Liver (tissue), 9 donors: ENCODE measurements around the gene XYLB. TPM values are rescaled to one million over a fixed set of nuclear protein-coding genes. Genes with fewer than 3 reads are reported as not detected.

ENCODE experiments used
- DNase-seq: peaks from one replicate; pipeline ENCODE4 v3.0.0-alpha.2; 2017; ENCODE audit warnings: low spot score
- H3K27ac ChIP-seq, 2 donors: one replicate each; pipeline ENCODE4 v1.7.0; 2013; ENCODE audit warnings: inconsistent platforms in 2 of 2, low read length in 2 of 2, control low read depth in 1 of 2, low read depth in 1 of 2, mild to moderate bottlenecking in 1 of 2
- H3K27me3 ChIP-seq, 4 donors: one replicate each; pipeline versions ENCODE4 v1.6.1 to v1.7.0; 2013; ENCODE audit warnings: low read length in 3 of 4, inconsistent platforms in 1 of 4, mild to moderate bottlenecking in 1 of 4, moderate library complexity in 1 of 4; ENCODE audit not compliant: control insufficient read depth in 4 of 4, insufficient read depth in 4 of 4
- H3K36me3 ChIP-seq, 4 donors: one replicate each; pipeline versions ENCODE4 v1.6.1 to v1.7.0; 2013; ENCODE audit warnings: low read length in 3 of 4, mild to moderate bottlenecking in 3 of 4, low read depth in 1 of 4, moderate library complexity in 1 of 4; ENCODE audit not compliant: control insufficient read depth in 4 of 4, insufficient read depth in 3 of 4
- H3K4me1 ChIP-seq, 4 donors: one replicate each; pipeline versions ENCODE4 v1.6.1 to v1.7.0; 2013; ENCODE audit warnings: low read length in 3 of 4, mild to moderate bottlenecking in 3 of 4, moderate library complexity in 1 of 4; ENCODE audit not compliant: control insufficient read depth in 4 of 4, insufficient read depth in 4 of 4
- H3K4me3 ChIP-seq, 3 donors: one replicate each; pipeline versions ENCODE4 v1.6.1 to v1.7.0; 2013; ENCODE audit warnings: low read length in 3 of 3, control low read depth in 1 of 3, low read depth in 1 of 3, mild to moderate bottlenecking in 1 of 3
- H3K9ac ChIP-seq, 2 donors: one replicate each; pipeline ENCODE4 v1.7.0; 2013; ENCODE audit warnings: low read length in 2 of 2, mild to moderate bottlenecking in 2 of 2, moderate library complexity in 2 of 2, control low read depth in 1 of 2, low read depth in 1 of 2
- H3K9me3 ChIP-seq, 4 donors: one replicate each; pipeline versions ENCODE4 v1.6.1 to v1.7.0; 2013; ENCODE audit warnings: low read length in 3 of 4; ENCODE audit not compliant: control insufficient read depth in 4 of 4
- ATF3 ChIP-seq: IDR thresholded peaks from 2 replicates; pipeline ENCODE4 v1.6.1; 2016; ENCODE audit warnings: antibody characterized with exemption
- EGR1 ChIP-seq, 2 donors: IDR thresholded peaks; 2 replicates each; pipeline ENCODE4 v1.6.1; 2016 to 2018; ENCODE audit warnings: antibody characterized with exemption in 2 of 2, low read depth in 2 of 2
- FOXA1 ChIP-seq: IDR thresholded peaks from 2 replicates; pipeline ENCODE4 v1.6.1; 2016; ENCODE audit warnings: antibody characterized with exemption
- GABPA ChIP-seq, 2 donors: IDR thresholded peaks in 1 of 2; conservative IDR thresholded peaks in 1 of 2; 2 replicates each; pipeline ENCODE4 v1.6.1; 2016; ENCODE audit warnings: antibody characterized with exemption in 2 of 2, mild to moderate bottlenecking in 1 of 2, moderate library complexity in 1 of 2
- HNF4A ChIP-seq, 2 donors: conservative IDR thresholded peaks; 2 replicates each; pipeline ENCODE4 v1.6.1; 2016; ENCODE audit warnings: antibody characterized with exemption in 2 of 2, mild to moderate bottlenecking in 2 of 2
- JUND ChIP-seq, 2 donors: IDR thresholded peaks; 2 replicates each; pipeline ENCODE4 v1.6.1; 2016; ENCODE audit warnings: antibody characterized with exemption in 2 of 2
- MAX ChIP-seq: IDR thresholded peaks from 2 replicates; pipeline ENCODE4 v1.6.1; 2016; ENCODE audit warnings: antibody characterized with exemption
- NR2F2 ChIP-seq: IDR thresholded peaks from 2 replicates; pipeline ENCODE4 v1.6.1; 2016; ENCODE audit warnings: antibody characterized with exemption
- RAD21 ChIP-seq, 2 donors: IDR thresholded peaks; 2 replicates each; pipeline ENCODE4 v1.6.1; 2016; ENCODE audit warnings: antibody characterized with exemption in 2 of 2, mild to moderate bottlenecking in 2 of 2
- REST ChIP-seq: IDR thresholded peaks from 2 replicates; pipeline ENCODE4 v1.6.1; 2016; ENCODE audit warnings: antibody characterized with exemption, mild to moderate bottlenecking
- RXRA ChIP-seq, 2 donors: IDR thresholded peaks; 2 replicates each; pipeline ENCODE4 v1.6.1; 2017 to 2018; ENCODE audit warnings: antibody characterized with exemption in 2 of 2, mild to moderate bottlenecking in 1 of 2
- SP1 ChIP-seq: IDR thresholded peaks from 2 replicates; pipeline ENCODE4 v1.6.1; 2018; ENCODE audit warnings: antibody characterized with exemption, mild to moderate bottlenecking
- YY1 ChIP-seq: IDR thresholded peaks from 2 replicates; pipeline ENCODE4 v1.6.1; 2016; ENCODE audit warnings: antibody characterized with exemption, mild to moderate bottlenecking
- ZBTB33 ChIP-seq: IDR thresholded peaks from 2 replicates; pipeline ENCODE4 v1.6.1; 2016; ENCODE audit warnings: antibody characterized with exemption
- WGBS: extraction: QIAGEN DNeasy Blood & Tissue Kit; methylation state at CpG from one replicate; pipeline ENCODE4 v1.1.7; 2013; 5-methylcytosine and 5-hydroxymethylcytosine counted together
- polyA plus RNA-seq, 2 donors: library from polyadenylated mRNA; stranded (reverse) in 1 of 2; unstranded in 1 of 2; fragments of 200-250 nt in 1 of 2; fragments of >200 nt in 1 of 2; fragmentation: Nextera tagmentation in 1 of 2; extraction: Ambion mirVana in 1 of 2; gene quantifications; one replicate each; pipeline versions ENCODE4 v1.2.1 to v1.2.3, GENCODE V29; 2013 to 2015
- total RNA-seq, 2 donors: library from RNA; depleted of rRNA; stranded (reverse); fragments of >200 nt; gene quantifications; one replicate each; pipeline ENCODE4 v1.2.3, GENCODE V29; 2014
- donor health status: healthy.
- donor health status: healthy.
- donor health status: healthy.
- donor health status: healthy.
- donor health status: healthy.

Gene XYLB
- total and polyA plus RNA-seq, 4 donors = 14.2 to 51.5 (median 18.0) TPM

GRCh38 chr3:38376098-38376816, 29.7 kb downstream of the XYLB start:
- Histone ChIP-seq H3K36me3 (peaks cover 20 to 94% (median 81%) of the 10 kb centered on the region in 4 donors), H3K4me3 (no peak overlapping the region), H3K27me3 (no peaks in the 10 kb centered on the region), H3K9ac (no peak overlapping the region), H3K9me3 (no peaks in the 10 kb centered on the region), H3K4me1 (no peaks in the 10 kb centered on the region), H3K27ac (no peak overlapping the region)
- 95% methylated on average over 8 of the region's 8 CpGs for WGBS
- no peak for DNase-seq
- no peak for TF ChIP-seq SP1
- TF ChIP-seq ZBTB33 = no peak
- TF ChIP-seq RXRA (IDR thresholded peaks at IDR 0.05) = no peak
- TF ChIP-seq ATF3 = no peak

GRCh38 chr3:38379201-38379770, 32.7 kb downstream of the XYLB start:
- no peak for TF ChIP-seq SP1
- no peak overlapping the region for H3K9ac ChIP-seq
- H3K36me3 ChIP-seq = peaks cover 21 to 80% (median 65%) of the 10 kb centered on the region in 4 donors
- no peak overlapping the region for H3K4me3 ChIP-seq
- H3K27ac ChIP-seq = no peak overlapping the region
- WGBS = 83% methylated on average over 7 of the region's 7 CpGs
- H3K4me1 ChIP-seq = no peaks in the 10 kb centered on the region
- H3K9me3 ChIP-seq = no peaks in the 10 kb centered on the region
- no peaks in the 10 kb centered on the region for H3K27me3 ChIP-seq
- no peak for DNase-seq

GRCh38 chr3:38382506-38383080, 36.0 kb downstream of the XYLB start:
- Histone ChIP-seq H3K9me3 (peaks cover 0 to 3% (median 1%) of the 10 kb centered on the region in 4 donors), H3K4me3 (no peak overlapping the region), H3K9ac (no peak overlapping the region), H3K4me1 (peaks cover 0 to 2% (median 2%) of the 10 kb centered on the region in 4 donors), H3K27ac (no peak overlapping the region), H3K36me3 (peaks cover 13 to 62% (median 50%) of the 10 kb centered on the region in 4 donors), H3K27me3 (no peaks in the 10 kb centered on the region)
- TF ChIP-seq GABPA (IDR thresholded peaks at IDR 0.05 in 1 of 2, conservative IDR thresholded peaks at IDR 0.05 in 1 of 2) (no peak), RAD21 (IDR thresholded peaks at IDR 0.05) (no peak), EGR1 (IDR thresholded peaks at IDR 0.05; ENCODE audit: low read depth in 2 of 2) (no peak), JUND (IDR thresholded peaks at IDR 0.05) (no peak), ZBTB33 (no peak), SP1 (no peak), ATF3 (no peak), YY1 (no peak), FOXA1 (no peak), RXRA (IDR thresholded peaks at IDR 0.05) (no peak), REST (no peak), MAX (no peak), HNF4A (conservative IDR thresholded peaks at IDR 0.05) (no peak), NR2F2 (no peak)
- WGBS = 90% methylated on average over 7 of the region's 7 CpGs
- DNase-seq = no peak
